HepG2 (cell line): ENCODE results near the gene GJC2. TPM values are rescaled to one million over a fixed set of nuclear protein-coding genes. Genes with fewer than 3 reads are reported as not detected.

Source experiments
- HMGA1 ChIP-seq: sonication (generic); formaldehyde crosslinking; conservative IDR thresholded peaks from 2 replicates; pipeline ENCODE4 v1.4.0; 2020; ENCODE audit warnings: missing genetic modification reagents
- HMGXB4 ChIP-seq, 2 experiments: sonication (generic) in 1 of 2; formaldehyde crosslinking in 1 of 2; IDR thresholded peaks; 2 replicates each; pipeline versions ENCODE4 v1.4.0 to v1.6.1; 2018 to 2020; ENCODE audit warnings: missing genetic modification reagents in 2 of 2, borderline replicate concordance in 1 of 2, low read depth in 1 of 2, mild to moderate bottlenecking in 1 of 2, missing biosample characterization in 1 of 2
- HNF1A ChIP-seq, 2 experiments: sonication (generic) in 1 of 2; formaldehyde crosslinking in 1 of 2; IDR thresholded peaks; 2 replicates each; pipeline versions ENCODE4 v1.4.0 to v1.6.1; 2016 to 2020; ENCODE audit warnings: borderline replicate concordance in 1 of 2, low read depth in 1 of 2, mild to moderate bottlenecking in 1 of 2, missing genetic modification reagents in 1 of 2
- KDM2A ChIP-seq: sonication (generic); formaldehyde crosslinking; IDR thresholded peaks from 2 replicates; pipeline ENCODE4 v1.4.0; 2020; ENCODE audit warnings: low read depth, missing genetic modification reagents, borderline replicate concordance
- MAX ChIP-seq: IDR thresholded peaks from 2 replicates; pipeline ENCODE4 v1.6.1; 2012; ENCODE audit warnings: inconsistent platforms
- NFE2L1 ChIP-seq: sonication (generic); formaldehyde crosslinking; IDR thresholded peaks from 2 replicates; pipeline ENCODE4 v1.4.0; 2020; ENCODE audit warnings: missing genetic modification reagents, mild to moderate bottlenecking, borderline replicate concordance
- NRL ChIP-seq: sonication (generic); formaldehyde crosslinking; IDR thresholded peaks from 2 replicates; pipeline ENCODE4 v1.5.0; 2020; ENCODE audit warnings: missing genetic modification reagents, mild to moderate bottlenecking, moderate library complexity, borderline replicate concordance
- SALL2 ChIP-seq: sonication (generic); formaldehyde crosslinking; IDR thresholded peaks from 2 replicates; pipeline ENCODE4 v1.8.1; 2023; ENCODE audit warnings: mild to moderate bottlenecking, missing genetic modification reagents, inconsistent platforms
- XRCC5 ChIP-seq: fragments of 200-400 bp; formaldehyde crosslinking; optimal IDR thresholded peaks from 2 replicates; pipeline ENCODE3; 2017; ENCODE audit warnings: mild to moderate bottlenecking, low read length
- ZBTB42 ChIP-seq: sonication (generic); formaldehyde crosslinking; IDR thresholded peaks from 2 replicates; pipeline ENCODE4 v1.5.0; 2020; ENCODE audit warnings: mild to moderate bottlenecking, missing genetic modification reagents
- ZFX ChIP-seq: sonication (generic); formaldehyde crosslinking; IDR thresholded peaks from 2 replicates; pipeline ENCODE4 v1.4.0; 2020; ENCODE audit warnings: mild to moderate bottlenecking, low read depth, missing genetic modification reagents, moderate library complexity
- ZNF230 ChIP-seq: sonication (generic); formaldehyde crosslinking; IDR thresholded peaks from 2 replicates; pipeline ENCODE4 v1.4.0; 2020; ENCODE audit warnings: mild to moderate bottlenecking, missing genetic modification reagents
- ZNF660 ChIP-seq: sonication (generic); formaldehyde crosslinking; IDR thresholded peaks from 2 replicates; pipeline ENCODE4 v1.5.1; 2020; ENCODE audit warnings: mild to moderate bottlenecking, low read depth, missing genetic modification reagents, borderline replicate concordance
- ZNF816 ChIP-seq: sonication (generic); formaldehyde crosslinking; IDR thresholded peaks from 2 replicates; pipeline ENCODE4 v1.8.0; 2022; ENCODE audit warnings: missing genetic modification reagents, mild to moderate bottlenecking, borderline replicate concordance
- polyA plus RNA-seq, 8 experiments: library from polyadenylated mRNA; depleted of rRNA in 3 of 8; stranded (reverse) in 7 of 8; unstranded in 1 of 8; fragments of >200 nt; fragmentation: Illumina TruSeq in 4 of 8; extraction: Trizol in 4 of 8; gene quantifications; 2 replicates each; pipeline versions ENCODE4 v1.2.1 to v1.2.3, GENCODE V29; 2011 to 2016; ENCODE audit warnings: low read depth in 4 of 8, missing spikeins in 1 of 8, mixed read lengths in 1 of 8; ENCODE audit not compliant: insufficient read depth in 1 of 8
- total RNA-seq, 5 experiments: library from RNA; depleted of rRNA; stranded (reverse); fragments of >200 nt; fragmentation: Illumina TruSeq; extraction: Trizol; gene quantifications; 2 replicates each; pipeline ENCODE4 v1.2.3, GENCODE V29; 2016; ENCODE audit warnings: low read depth in 1 of 5

Gene GJC2
- total and polyA plus RNA-seq, 2 of the 13 experiments (the other 11 are each of a cell fraction or from before 2014, with no cell fraction given), result 1.6 to 3.8 TPM

DNA sequence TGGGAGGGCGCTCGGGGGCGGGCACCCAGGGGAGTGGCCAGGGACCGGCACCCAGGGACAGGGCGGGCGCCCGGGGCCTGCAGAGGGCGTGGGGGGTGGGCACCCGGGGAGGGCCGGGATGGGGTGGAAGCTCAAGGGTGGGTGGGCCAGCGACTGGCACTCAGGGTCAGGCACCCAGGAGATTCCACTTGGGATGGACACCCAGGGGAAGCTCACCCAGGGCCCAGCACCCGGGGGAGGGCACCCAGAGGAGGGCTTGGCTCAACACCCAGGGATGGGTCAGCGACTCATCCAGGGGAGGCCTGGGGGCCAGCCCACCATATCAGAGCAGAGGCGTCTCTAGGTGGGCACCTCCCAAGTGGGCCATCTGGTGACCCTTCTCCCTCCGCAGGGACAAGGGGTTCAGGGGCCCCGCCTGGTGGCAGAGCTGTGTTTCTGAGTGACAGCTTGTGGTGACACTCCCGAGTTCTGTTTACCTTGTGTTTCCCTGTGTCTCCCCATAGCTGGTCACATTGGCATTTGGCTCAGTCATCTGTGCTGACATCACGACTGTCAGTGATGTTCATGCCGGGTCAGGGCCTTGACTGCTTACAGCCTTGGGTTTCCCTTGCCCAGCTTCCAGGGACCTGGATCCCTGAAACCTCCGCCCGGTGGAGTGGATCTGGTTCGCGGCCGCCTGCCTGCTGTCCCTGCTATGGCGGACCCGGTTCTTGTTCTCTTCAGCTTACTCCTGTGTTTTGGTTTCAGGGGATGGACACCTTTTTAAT lies 16.6 kb downstream of the GJC2 start (continued):
- TF ChIP-seq HNF1A (IDR thresholded peaks at IDR 0.05; ENCODE audit: low read depth), result no peak
- no peak for TF ChIP-seq HNF1A (CRISPR knock-in tag; IDR thresholded peaks at IDR 0.05; ENCODE audit: borderline replicate concordance)
- peak; percentile 47; the same call in 1 of the 2 replicates for TF ChIP-seq KDM2A (CRISPR knock-in tag)
- TF ChIP-seq ZNF660 (CRISPR knock-in tag), result no peak
- TF ChIP-seq MAX, result no peak
- no peak for TF ChIP-seq ZBTB42 (CRISPR knock-in tag)
- peak; percentile 27 for TF ChIP-seq XRCC5
- no peak for TF ChIP-seq NFE2L1 (CRISPR knock-in tag)
- TF ChIP-seq HMGXB4 (CRISPR knock-in tag; IDR thresholded peaks at IDR 0.05; ENCODE audit: borderline replicate concordance in 1 of 2, low read depth in 1 of 2), result 0 out of 4 replicates have a peak, but pooled peaks of 1 of the 2 experiments have one; percentile 26
- TF ChIP-seq HMGA1 (CRISPR knock-in tag), result no peak
- TF ChIP-seq ZNF230 (CRISPR knock-in tag), result no peak
- TF ChIP-seq ZNF816, result no peak
- no peak for TF ChIP-seq SALL2 (CRISPR knock-in tag)
- no peak for TF ChIP-seq NRL
- TF ChIP-seq ZFX (CRISPR knock-in tag), result no peak
